Measurements from ENCODE around the gene WRAP73.

DNA sequence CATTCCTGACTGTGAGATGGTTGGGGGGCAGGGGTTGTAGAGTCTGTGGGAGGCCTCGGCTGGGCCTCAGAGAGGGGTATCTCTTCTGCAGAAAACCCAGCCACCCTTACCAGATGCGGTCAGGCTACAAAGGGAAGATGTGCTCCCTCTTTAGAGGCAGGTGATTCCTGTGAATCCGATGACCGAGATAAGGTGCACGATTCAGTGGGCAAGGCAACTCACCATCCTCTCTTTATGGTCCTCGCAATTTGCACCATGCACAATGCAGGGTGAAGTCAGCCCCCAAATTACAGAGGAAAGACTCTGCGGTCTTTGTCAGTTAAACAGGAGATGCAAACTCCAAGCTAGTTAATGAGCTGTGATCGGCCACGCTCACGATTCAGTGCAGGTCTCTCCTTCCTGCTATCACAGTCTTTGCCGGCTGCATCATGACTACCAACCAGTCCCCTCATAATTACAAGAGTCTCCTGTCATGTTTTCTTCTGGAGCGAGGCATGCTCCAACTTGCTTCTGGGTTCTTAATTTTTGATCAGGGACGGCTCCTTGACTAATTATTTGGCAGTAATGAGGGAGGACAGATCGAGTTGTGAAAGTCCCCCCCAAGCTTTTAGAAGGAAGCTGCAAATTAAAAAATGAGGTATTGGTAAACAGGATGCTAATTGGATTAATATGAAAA, 14.9 kb upstream of the WRAP73 start:
- TF ChIP-seq, protein P1, sequence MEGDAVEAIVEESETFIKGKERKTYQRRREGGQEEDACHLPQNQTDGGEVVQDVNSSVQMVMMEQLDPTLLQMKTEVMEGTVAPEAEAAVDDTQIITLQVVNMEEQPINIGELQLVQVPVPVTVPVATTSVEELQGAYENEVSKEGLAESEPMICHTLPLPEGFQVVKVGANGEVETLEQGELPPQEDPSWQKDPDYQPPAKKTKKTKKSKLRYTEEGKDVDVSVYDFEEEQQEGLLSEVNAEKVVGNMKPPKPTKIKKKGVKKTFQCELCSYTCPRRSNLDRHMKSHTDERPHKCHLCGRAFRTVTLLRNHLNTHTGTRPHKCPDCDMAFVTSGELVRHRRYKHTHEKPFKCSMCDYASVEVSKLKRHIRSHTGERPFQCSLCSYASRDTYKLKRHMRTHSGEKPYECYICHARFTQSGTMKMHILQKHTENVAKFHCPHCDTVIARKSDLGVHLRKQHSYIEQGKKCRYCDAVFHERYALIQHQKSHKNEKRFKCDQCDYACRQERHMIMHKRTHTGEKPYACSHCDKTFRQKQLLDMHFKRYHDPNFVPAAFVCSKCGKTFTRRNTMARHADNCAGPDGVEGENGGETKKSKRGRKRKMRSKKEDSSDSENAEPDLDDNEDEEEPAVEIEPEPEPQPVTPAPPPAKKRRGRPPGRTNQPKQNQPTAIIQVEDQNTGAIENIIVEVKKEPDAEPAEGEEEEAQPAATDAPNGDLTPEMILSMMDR (IDR thresholded peaks at IDR 0.05; ENCODE audit: poor library complexity), result no peak
- TF ChIP-seq EZH2phosphoT487 (IDR thresholded peaks at IDR 0.05; ENCODE audit: low read depth, severe bottlenecking, unreplicated experiment), result no peak
